Hepatocyte (in vitro differentiated cells): ENCODE data around the gene GFOD1. TPM values are rescaled to one million over a fixed set of nuclear protein-coding genes. Genes with fewer than 3 reads are reported as not detected.

Source experiments
- DNase-seq: peaks from one replicate; pipeline ENCODE4 v3.0.0-alpha.2; 2016; ENCODE audit warnings: low spot score
- H2AFZ ChIP-seq: fragments of 200-600 bp; sonication (generic); 2 replicates; pipeline ENCODE4 v1.6.0; 2016; ENCODE audit warnings: antibody characterized with exemption, mild to moderate bottlenecking
- H3K27ac ChIP-seq: fragments of 200-600 bp; sonication (generic); 2 replicates; pipeline ENCODE4 v1.5.1; 2016; ENCODE audit warnings: mild to moderate bottlenecking
- H3K27me3 ChIP-seq: fragments of 200-600 bp; sonication (generic); 2 replicates; pipeline ENCODE4 v1.6.1; 2016
- H3K36me3 ChIP-seq: fragments of 200-600 bp; sonication (generic); replicated peaks from 2 replicates; pipeline ENCODE4 v1.5.1; 2016; ENCODE audit warnings: low read depth; ENCODE audit not compliant: insufficient read depth
- H3K4me1 ChIP-seq: fragments of 200-600 bp; sonication (generic); 2 replicates; pipeline ENCODE4 v1.5.1; 2016; ENCODE audit warnings: mild to moderate bottlenecking, moderate library complexity; ENCODE audit not compliant: insufficient read depth
- H3K4me2 ChIP-seq: fragments of 200-600 bp; sonication (generic); 2 replicates; pipeline ENCODE4 v1.6.0; 2016
- H3K4me3 ChIP-seq: fragments of 200-600 bp; sonication (generic); 2 replicates; pipeline ENCODE4 v1.5.1; 2016; ENCODE audit warnings: mild to moderate bottlenecking
- H3K79me2 ChIP-seq: fragments of 200-600 bp; sonication (generic); 2 replicates; pipeline ENCODE4 v1.6.0; 2017; ENCODE audit warnings: mild to moderate bottlenecking
- H3K9me2 ChIP-seq: fragments of 200-600 bp; sonication (generic); replicated peaks from 2 replicates; pipeline ENCODE4 v1.6.0; 2017; ENCODE audit warnings: mild to moderate bottlenecking; ENCODE audit not compliant: insufficient read depth
- H3K9me3 ChIP-seq: fragments of 200-600 bp; sonication (generic); 2 replicates; pipeline ENCODE4 v1.5.1; 2016; ENCODE audit warnings: low read depth, mild to moderate bottlenecking
- H4K20me1 ChIP-seq: fragments of 200-600 bp; sonication (generic); 2 replicates; pipeline ENCODE4 v1.6.0; 2016; ENCODE audit warnings: mild to moderate bottlenecking; ENCODE audit not compliant: insufficient read depth, poor library complexity, severe bottlenecking
- EZH2 ChIP-seq: fragments of 200-600 bp; sonication (generic); IDR thresholded peaks from 2 replicates; pipeline ENCODE4 v1.6.1; 2016; ENCODE audit warnings: antibody characterized with exemption, mild to moderate bottlenecking, borderline replicate concordance
- EZH2phosphoT487 ChIP-seq: fragments of 200-600 bp; sonication (generic); IDR thresholded peaks from one replicate; pipeline ENCODE4 v1.6.1; 2018; ENCODE audit warnings: antibody characterized with exemption, mild to moderate bottlenecking, low read depth, moderate library complexity; ENCODE audit not compliant: unreplicated experiment, severe bottlenecking
- WGBS: methylation state at CpG from one replicate; pipeline ENCODE4 v1.1.6; 2016; ENCODE audit warnings: low lambda C conversion rate; ENCODE audit errors: missing lambda C conversion rate; 5-methylcytosine and 5-hydroxymethylcytosine counted together
- polyA plus RNA-seq: library from polyadenylated mRNA; unstranded; fragments of >200 nt; fragmentation: Nextera tagmentation; extraction: Ambion mirVana; gene quantifications from 2 replicates; pipeline ENCODE4 v1.2.1, GENCODE V29; 2016
- total RNA-seq: library from RNA; depleted of rRNA; stranded (reverse); fragments of >200 nt; gene quantifications from 2 replicates; pipeline ENCODE4 v1.2.3, GENCODE V29; 2014
- TF ChIP-seq, protein P1 (sequence below): fragments of 200-600 bp; sonication (generic); IDR thresholded peaks from 2 replicates; pipeline ENCODE4 v1.5.1; 2016; ENCODE audit warnings: antibody characterized with exemption, mild to moderate bottlenecking; ENCODE audit not compliant: poor library complexity

The GFOD1 gene
- total and polyA plus RNA-seq, 2 experiments from 2014 or later, result 2.8 to 3.5 TPM

DNA sequence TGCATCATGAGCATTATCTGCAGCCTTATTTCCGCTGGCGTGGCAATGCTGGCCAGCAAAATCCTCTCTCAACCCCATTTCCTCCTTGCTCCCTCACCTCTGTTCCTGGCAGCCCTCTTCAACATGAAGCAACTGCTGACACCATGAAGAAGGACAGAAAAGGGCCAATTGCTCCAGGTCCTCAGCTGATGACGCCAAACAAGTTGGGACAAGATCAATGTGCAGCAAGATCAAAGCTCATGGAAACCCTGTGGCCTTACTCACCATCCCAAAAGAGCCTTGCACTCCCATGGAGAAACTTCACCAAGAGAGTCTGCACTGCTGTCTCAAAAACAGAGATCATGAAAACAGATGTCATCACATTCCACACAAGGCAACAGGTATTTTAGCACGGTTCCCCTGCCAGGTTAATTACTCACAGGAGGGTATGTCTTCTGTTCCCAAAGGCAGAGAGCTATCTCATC, 7.4 kb downstream of the GFOD1 start:
- Histone ChIP-seq H2AFZ (no peak overlapping the region), H3K27ac (no peak overlapping the region), H3K4me3 (no peak overlapping the region), H3K79me2 (no peaks in the 10 kb centered on the region), H3K9me2 (no peaks in the 10 kb centered on the region), H3K36me3 (no peaks in the 10 kb centered on the region), H3K9me3 (no peaks in the 10 kb centered on the region), H3K4me1 (no peaks in the 10 kb centered on the region), H3K4me2 (no peak overlapping the region), H3K27me3 (peaks cover 8% of the 10 kb centered on the region), H4K20me1 (no peaks in the 10 kb centered on the region)
- DNase-seq, result no peak
- TF ChIP-seq EZH2 (no peak), EZH2phosphoT487 (no peak)
- TF ChIP-seq, protein P1, sequence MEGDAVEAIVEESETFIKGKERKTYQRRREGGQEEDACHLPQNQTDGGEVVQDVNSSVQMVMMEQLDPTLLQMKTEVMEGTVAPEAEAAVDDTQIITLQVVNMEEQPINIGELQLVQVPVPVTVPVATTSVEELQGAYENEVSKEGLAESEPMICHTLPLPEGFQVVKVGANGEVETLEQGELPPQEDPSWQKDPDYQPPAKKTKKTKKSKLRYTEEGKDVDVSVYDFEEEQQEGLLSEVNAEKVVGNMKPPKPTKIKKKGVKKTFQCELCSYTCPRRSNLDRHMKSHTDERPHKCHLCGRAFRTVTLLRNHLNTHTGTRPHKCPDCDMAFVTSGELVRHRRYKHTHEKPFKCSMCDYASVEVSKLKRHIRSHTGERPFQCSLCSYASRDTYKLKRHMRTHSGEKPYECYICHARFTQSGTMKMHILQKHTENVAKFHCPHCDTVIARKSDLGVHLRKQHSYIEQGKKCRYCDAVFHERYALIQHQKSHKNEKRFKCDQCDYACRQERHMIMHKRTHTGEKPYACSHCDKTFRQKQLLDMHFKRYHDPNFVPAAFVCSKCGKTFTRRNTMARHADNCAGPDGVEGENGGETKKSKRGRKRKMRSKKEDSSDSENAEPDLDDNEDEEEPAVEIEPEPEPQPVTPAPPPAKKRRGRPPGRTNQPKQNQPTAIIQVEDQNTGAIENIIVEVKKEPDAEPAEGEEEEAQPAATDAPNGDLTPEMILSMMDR, result no peak
- 73% methylated on average over 4 of the region's 4 CpGs for WGBS

DNA sequence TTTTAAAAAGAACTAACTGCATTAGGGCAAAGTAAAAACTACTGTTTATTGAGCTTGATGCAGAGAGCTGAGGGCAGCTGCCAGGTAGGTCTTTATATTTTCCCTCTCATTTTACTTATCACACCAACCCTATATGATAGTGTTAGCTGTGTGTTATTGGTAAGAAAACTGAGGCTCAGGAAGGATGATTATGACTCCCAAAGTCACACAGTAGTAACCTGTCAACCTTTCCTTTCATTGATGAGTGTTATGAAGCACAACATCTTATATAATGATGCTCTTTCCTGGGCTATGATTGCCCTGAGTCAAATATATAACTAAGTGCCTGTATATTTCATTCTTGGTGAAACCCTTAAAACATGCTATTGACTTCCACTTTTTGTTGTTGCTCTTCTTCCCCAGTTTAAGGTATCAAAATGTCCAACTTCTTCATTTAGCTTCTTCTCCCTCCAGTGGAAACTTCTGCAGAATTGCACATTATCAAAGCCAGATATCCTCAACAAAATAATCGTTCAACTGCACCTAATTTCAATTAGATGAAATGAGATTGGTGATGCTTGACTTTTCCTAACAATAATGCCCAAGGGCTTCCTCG, 8.1 kb downstream of the GFOD1 start:
- Histone ChIP-seq H4K20me1 (no peaks in the 10 kb centered on the region), H3K4me3 (no peak overlapping the region), H3K36me3 (no peaks in the 10 kb centered on the region), H3K27ac (no peak overlapping the region), H3K27me3 (peaks cover under 1% of the 10 kb centered on the region), H3K79me2 (no peaks in the 10 kb centered on the region), H3K4me1 (no peaks in the 10 kb centered on the region), H2AFZ (no peak overlapping the region), H3K9me2 (no peaks in the 10 kb centered on the region), H3K9me3 (no peaks in the 10 kb centered on the region), H3K4me2 (no peak overlapping the region)
- no peak for DNase-seq
- TF ChIP-seq EZH2 (no peak), EZH2phosphoT487 (no peak)
- TF ChIP-seq, protein P1, result no peak
- 93% methylated on average over 2 of the region's 2 CpGs for WGBS

DNA sequence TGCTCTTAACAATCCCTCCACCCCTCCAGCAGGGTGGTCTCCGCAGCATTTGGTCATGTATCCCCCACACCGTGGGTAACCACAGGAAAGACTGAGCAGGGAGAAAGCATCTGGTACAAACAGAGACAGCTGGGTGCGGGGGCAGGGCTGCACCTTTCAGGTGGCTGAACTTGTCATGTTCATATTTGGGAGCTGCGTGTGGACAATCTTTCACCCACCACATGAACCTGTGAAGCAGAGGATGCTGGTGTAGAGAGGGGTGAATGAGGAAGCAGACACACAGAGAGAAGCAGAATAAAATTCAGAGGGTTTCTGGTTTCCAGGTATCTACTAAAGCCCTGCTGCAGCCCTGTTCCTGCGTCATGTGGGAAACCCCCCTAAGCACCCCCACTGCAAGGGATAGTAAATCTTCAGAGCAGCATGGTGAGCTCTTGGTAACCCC, 8.9 kb downstream of the GFOD1 start:
- 82% methylated on average over 5 of the region's 5 CpGs for WGBS
- no peaks in the 10 kb centered on the region for H3K4me1 ChIP-seq
- no peak for DNase-seq
- no peak overlapping the region for H2AFZ ChIP-seq
- no peak overlapping the region for H3K4me3 ChIP-seq
- H3K9me3 ChIP-seq, result no peaks in the 10 kb centered on the region
- no peaks in the 10 kb centered on the region for H3K9me2 ChIP-seq
- H3K27me3 ChIP-seq, result no peaks in the 10 kb centered on the region
- no peaks in the 10 kb centered on the region for H3K36me3 ChIP-seq
- H3K27ac ChIP-seq, result no peak overlapping the region
- no peak overlapping the region for H3K4me2 ChIP-seq
- no peak for TF ChIP-seq EZH2
- TF ChIP-seq EZH2phosphoT487, result no peak
- TF ChIP-seq, protein P1, result no peak
- no peaks in the 10 kb centered on the region for H4K20me1 ChIP-seq
- H3K79me2 ChIP-seq, result no peaks in the 10 kb centered on the region
